Measurements from ENCODE around the gene LEMD2.

DNA sequence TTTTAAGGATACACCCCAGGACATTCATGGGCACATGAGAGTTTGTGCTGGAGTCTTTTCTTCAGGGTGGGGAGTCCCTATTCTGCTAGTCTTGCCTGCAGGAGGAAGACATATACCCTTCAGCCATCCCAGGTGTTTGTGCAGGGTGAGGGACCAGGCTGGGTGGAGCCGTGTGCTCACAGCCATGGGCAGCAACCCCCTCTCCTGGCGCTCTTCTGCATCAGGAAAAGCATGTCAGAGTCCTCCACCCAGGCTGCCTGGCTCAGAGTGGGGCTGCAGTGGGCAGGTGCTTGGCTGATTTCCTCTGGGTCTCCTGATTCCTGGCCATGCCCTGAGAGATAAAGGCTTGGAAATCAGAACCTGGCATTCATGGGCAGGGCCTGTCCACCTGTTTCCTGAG is 37.6 kb upstream of the LEMD2 start:
- TF ChIP-seq POLR2AphosphoS5 (IDR thresholded peaks at IDR 0.05) = no peak
- TF ChIP-seq POLR2A (IDR thresholded peaks at IDR 0.05; ENCODE audit: low read depth) = no peak
- TF ChIP-seq, protein P1, sequence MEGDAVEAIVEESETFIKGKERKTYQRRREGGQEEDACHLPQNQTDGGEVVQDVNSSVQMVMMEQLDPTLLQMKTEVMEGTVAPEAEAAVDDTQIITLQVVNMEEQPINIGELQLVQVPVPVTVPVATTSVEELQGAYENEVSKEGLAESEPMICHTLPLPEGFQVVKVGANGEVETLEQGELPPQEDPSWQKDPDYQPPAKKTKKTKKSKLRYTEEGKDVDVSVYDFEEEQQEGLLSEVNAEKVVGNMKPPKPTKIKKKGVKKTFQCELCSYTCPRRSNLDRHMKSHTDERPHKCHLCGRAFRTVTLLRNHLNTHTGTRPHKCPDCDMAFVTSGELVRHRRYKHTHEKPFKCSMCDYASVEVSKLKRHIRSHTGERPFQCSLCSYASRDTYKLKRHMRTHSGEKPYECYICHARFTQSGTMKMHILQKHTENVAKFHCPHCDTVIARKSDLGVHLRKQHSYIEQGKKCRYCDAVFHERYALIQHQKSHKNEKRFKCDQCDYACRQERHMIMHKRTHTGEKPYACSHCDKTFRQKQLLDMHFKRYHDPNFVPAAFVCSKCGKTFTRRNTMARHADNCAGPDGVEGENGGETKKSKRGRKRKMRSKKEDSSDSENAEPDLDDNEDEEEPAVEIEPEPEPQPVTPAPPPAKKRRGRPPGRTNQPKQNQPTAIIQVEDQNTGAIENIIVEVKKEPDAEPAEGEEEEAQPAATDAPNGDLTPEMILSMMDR (IDR thresholded peaks at IDR 0.05) = no peak

Data from esophagus muscularis mucosa (tissue), 3 donors.